Inflammatory macrophage (primary cell): ENCODE results near the gene NADK2.
"Not testable (repeated sequence)": the region's sequence is repeated elsewhere in the genome, so short reads cannot be mapped to it uniquely, and the experiment has no call there.

ENCODE experiments used
- DNase-seq, 2 donors: peaks; one replicate each; pipeline ENCODE4 v3.0.0-alpha.2; 2020 to 2022

The NADK2 gene

GRCh38 chr5:36205329-36205728 lies 36.4 kb downstream of the NADK2 start:
- DNase-seq = no peak

- no peak for DNase-seq
Measured at GRCh38 chr5:36202521-36202961, 39.2 kb downstream of the NADK2 start.

- DNase-seq = no peak
Measured at GRCh38 chr5:36200513-36200912, 41.2 kb downstream of the NADK2 start.

- no peak for DNase-seq
Measured at GRCh38 chr5:36199620-36200019, 42.1 kb downstream of the NADK2 start.

GRCh38 chr5:36198783-36199182 lies 42.9 kb downstream of the NADK2 start:
- not testable (repeated sequence) for DNase-seq

- DNase-seq = no peak
Measured at GRCh38 chr5:36198281-36198680, 43.4 kb downstream of the NADK2 start.

- no peak for DNase-seq
Measured at GRCh38 chr5:36193746-36194145, 48.0 kb downstream of the NADK2 start.

GRCh38 chr5:36184408-36184807 lies 57.3 kb downstream of the NADK2 start:
- DNase-seq = not testable (repeated sequence)

GRCh38 chr5:36181774-36182173 lies 60.0 kb downstream of the NADK2 start:
- no peak for DNase-seq

GRCh38 chr5:36180556-36181350 lies 61.0 kb downstream of the NADK2 start:
- DNase-seq = no peak

- DNase-seq = no peak
Measured at GRCh38 chr5:36179950-36180349, 61.8 kb downstream of the NADK2 start.

- DNase-seq = no peak
Measured at GRCh38 chr5:36178524-36178890, 63.2 kb downstream of the NADK2 start.

- DNase-seq = peak; percentile 7 to 17
Measured at GRCh38 chr5:36177715-36178523, 63.8 kb downstream of the NADK2 start.

- DNase-seq = no peak
Measured at GRCh38 chr5:36177154-36177553, 64.6 kb downstream of the NADK2 start.

GRCh38 chr5:36175043-36175442 lies 66.7 kb downstream of the NADK2 start:
- no peak for DNase-seq

GRCh38 chr5:36174119-36174518 lies 67.6 kb downstream of the NADK2 start:
- no peak for DNase-seq

GRCh38 chr5:36173426-36173825 lies 68.3 kb downstream of the NADK2 start:
- DNase-seq = no peak

- no peak for DNase-seq
Measured at GRCh38 chr5:36172599-36172998, 69.1 kb downstream of the NADK2 start.

- DNase-seq = no peak
Measured at GRCh38 chr5:36170832-36171424, 70.8 kb downstream of the NADK2 start.

- no peak for DNase-seq
Measured at GRCh38 chr5:36168737-36169136, 73.0 kb downstream of the NADK2 start.

GRCh38 chr5:36164461-36164860 lies 77.3 kb downstream of the NADK2 start:
- DNase-seq = no peak

- DNase-seq = no peak
Measured at GRCh38 chr5:36162810-36163486, 78.8 kb downstream of the NADK2 start.

- DNase-seq = no peak
Measured at GRCh38 chr5:36161361-36161760, 80.4 kb downstream of the NADK2 start.
